DND-41 (cell line): ENCODE measurements around the gene MGME1.

ENCODE experiments used
- EZH2 ChIP-seq: IDR thresholded peaks from 3 replicates; pipeline ENCODE4 v1.6.1; 2012; ENCODE audit warnings: borderline replicate concordance, low read depth, mild to moderate bottlenecking, moderate library complexity, low read length, inconsistent platforms; ENCODE audit not compliant: severe bottlenecking
- TF ChIP-seq, protein P1 (sequence below): IDR thresholded peaks from 2 replicates; pipeline ENCODE4 v1.5.1; 2012; ENCODE audit warnings: borderline replicate concordance, low read length, moderate library complexity, mild to moderate bottlenecking; ENCODE audit not compliant: poor library complexity, severe bottlenecking; ENCODE audit errors: extremely low read depth

DNA sequence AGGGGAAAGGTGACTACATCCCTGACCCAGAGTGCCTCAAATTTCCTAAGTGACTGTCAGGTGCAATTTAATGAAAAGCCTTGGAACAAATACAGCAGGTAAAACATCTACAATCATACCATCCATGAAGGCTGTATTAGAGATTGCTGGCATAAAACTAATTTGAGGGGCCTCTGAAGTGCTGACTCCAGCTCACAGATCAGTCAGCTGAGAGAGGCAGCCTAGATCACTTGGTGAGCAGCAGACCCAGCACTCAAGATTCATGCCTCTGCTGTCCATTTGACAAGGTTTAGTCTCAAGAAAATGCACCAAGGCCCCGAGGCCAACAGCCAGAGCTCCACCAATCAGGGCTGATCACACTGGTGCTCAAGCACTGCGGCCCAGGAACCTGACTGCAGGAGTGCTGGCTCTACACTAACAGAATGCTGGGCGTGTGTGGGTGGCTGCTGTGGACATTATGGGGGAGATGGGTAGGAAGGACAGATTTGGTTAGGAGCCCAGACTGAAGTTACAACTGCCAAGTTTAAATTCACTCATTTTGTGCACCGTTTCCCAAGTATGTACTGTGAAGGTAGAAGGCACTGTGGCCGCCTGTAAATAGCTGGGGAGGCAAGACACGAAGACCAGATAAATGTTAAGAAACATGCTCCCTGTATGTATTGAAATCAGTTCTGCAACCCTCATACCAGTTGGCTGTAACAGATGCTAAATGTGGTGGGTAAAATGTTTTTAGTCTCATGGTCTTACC lies 28.4 kb upstream of the MGME1 start:
- TF ChIP-seq, protein P1, sequence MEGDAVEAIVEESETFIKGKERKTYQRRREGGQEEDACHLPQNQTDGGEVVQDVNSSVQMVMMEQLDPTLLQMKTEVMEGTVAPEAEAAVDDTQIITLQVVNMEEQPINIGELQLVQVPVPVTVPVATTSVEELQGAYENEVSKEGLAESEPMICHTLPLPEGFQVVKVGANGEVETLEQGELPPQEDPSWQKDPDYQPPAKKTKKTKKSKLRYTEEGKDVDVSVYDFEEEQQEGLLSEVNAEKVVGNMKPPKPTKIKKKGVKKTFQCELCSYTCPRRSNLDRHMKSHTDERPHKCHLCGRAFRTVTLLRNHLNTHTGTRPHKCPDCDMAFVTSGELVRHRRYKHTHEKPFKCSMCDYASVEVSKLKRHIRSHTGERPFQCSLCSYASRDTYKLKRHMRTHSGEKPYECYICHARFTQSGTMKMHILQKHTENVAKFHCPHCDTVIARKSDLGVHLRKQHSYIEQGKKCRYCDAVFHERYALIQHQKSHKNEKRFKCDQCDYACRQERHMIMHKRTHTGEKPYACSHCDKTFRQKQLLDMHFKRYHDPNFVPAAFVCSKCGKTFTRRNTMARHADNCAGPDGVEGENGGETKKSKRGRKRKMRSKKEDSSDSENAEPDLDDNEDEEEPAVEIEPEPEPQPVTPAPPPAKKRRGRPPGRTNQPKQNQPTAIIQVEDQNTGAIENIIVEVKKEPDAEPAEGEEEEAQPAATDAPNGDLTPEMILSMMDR = no peak
- no peak for TF ChIP-seq EZH2
